Stimulated activated CD4-positive, alpha-beta T cell treated with anti-CD3 and anti-CD28 coated beads, Interleukin-12 subunit alpha, Interleukin-12 subunit beta, amount 100 ng/mL, for 24 hours (primary cell): Measurements from ENCODE around the gene MRPL34.
A peak's percentile ranks its signal among the peaks of the same experiment; 100 is the strongest.
"Not testable (repeated sequence)": the region's sequence is repeated elsewhere in the genome, so short reads cannot be mapped to it uniquely, and the experiment has no call there.

Source experiments
- DNase-seq, 2 experiments: peaks; one replicate each; pipeline ENCODE4 v3.0.0-alpha.2; 2020; ENCODE audit warnings: low read depth in 2 of 2

Gene MRPL34

DNA sequence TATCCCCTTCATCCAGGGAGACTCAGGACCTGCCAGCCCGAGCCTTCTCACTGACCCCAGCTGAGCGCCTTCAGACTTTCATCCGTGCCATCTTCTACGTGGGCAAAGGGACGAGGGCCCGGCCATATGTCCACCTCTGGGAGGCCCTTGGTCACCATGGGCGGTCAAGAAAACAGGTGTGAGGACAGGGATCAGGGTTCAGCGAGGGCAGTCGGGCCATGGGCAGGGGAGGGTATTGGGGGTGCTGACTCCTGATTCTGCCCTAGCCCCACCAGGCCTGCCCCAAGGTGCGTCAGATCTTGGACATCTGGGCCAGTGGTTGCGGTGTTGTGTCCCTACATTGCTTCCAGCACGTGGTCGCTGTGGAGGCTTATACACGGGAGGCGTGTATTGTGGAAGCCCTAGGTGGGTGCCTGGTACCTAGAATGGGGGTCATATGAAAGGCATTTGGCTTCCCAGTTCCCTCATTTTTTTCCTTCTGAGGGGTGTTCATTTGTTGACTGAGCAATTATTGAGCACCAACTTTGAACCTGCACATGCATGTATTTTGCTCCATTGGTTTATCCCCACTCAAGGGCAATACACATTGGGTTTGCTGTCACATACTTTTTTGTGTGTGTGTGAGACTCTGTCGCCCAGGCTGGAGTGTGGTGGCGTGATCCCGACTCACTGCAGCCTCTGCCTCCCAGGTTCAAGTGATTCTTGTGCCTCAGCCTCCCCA, 20.1 kb upstream of the MRPL34 start:
- DNase-seq = no peak

DNA sequence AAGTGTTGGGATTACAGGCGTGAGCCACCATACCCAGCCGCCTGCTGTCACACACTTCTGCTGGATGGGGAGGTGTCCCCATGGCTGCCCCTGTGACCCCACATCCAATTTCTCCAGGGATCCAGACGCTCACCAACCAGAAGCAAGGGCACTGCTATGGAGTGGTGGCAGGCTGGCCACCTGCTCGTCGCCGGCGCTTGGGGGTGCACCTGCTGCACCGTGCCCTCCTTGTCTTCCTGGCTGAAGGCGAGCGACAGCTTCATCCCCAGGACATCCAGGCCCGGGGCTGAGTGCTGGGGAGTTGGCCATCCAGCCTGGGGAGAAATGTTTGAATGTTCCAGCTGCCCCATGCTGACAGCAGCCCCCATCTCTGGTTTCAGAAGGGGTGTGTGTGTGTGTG, 19.4 kb upstream of the MRPL34 start:
- no peak for DNase-seq

DNA sequence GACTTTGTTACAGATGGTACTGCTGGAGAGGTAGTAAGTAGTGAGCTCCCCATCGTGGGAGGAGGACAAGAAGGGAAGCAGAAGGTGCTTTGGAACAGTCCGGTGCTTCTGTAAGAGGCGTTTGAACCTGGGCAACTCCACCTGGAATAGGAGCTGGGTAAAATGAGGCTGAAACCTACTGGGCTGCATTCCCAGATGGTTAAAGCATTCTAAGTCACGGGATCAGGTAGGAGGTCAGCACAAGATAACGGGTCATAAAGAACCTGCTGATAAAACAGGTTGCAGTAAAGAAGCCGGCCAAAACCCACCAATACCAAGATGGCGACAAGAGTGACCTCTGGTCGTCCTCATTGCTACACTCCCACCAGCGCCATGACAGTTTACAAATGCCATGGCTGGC, 18.9 kb upstream of the MRPL34 start:
- no peak for DNase-seq

DNA sequence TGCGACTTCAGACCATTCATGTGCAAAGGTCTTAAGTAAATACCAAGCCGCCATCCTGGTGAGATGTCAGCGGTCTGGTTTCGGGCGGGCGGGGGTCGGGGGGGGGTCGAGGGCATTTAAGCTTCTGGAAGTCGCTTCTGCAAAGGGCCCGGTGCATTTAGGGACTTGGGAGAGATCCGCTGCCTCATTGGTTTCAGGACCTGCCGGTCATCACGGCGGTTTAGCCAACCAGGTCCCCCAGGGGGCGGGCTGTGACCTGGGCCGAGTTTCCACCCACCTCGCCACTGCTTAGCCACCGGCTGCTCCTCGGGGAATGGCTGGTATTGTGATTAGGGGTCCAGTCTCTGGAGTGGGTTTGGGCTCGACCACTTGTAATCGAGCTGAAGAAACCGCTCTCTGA, 16.2 kb upstream of the MRPL34 start:
- DNase-seq = peak in 1 of 2 experiments; percentile 61

DNA sequence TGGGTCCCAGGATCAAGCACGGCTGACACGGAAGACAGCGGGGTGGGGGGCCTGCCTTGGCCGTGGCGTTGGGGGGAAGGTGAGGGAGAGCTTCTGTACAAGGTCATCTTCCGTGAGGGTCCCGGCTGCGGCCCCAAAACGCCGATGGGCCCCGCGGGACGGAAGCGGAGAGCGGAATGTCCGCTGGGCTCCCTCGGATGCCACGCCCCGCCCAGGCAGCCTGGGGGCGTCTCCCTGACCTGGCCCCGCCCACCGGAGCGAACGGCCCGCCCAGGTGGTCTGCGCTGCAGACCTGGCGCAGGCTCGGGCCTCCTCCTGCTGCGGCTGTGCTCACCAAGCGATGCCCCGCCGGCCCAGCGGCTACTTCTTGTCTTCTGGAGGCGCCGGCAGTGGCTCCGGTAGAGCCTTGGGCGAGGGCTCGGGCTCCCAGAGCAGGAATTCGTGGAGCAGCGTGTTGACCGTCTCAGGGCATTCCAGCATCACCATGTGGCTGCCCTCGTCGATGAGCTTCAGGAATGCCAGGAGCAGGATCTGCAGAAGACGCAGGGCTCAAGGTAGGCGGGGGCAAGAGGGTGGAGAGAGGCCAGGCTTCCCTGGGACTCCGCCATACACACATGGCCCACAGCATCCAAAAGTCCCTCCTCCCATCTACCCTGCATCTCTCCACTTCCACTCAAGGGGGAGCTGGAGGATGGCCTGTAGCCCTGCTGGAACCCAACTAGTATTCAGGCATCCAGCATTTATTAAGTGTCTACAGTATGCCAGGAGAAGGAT, 13.2 kb upstream of the MRPL34 start:
- peak; percentile 69 to 78 for DNase-seq

DNA sequence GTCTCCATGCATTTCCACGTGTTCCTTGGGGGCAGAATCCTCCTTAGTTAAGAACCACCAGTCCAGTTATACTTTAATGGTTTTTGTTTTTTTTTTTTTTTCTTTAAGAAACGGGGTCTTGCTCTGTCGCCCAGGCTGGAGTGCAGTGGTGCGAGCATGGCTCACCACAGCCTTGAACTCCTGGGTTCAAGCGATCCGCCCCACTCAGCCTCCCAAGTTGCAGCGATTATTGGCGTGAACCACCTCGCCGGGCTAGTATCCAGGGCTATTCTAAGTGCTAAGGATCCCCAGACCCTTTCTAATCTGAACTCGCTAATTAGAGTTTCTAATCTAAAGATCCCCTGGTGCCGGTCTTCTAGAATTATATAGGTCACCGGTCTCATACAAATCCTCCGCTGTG, 12.1 kb upstream of the MRPL34 start:
- no peak for DNase-seq

DNA sequence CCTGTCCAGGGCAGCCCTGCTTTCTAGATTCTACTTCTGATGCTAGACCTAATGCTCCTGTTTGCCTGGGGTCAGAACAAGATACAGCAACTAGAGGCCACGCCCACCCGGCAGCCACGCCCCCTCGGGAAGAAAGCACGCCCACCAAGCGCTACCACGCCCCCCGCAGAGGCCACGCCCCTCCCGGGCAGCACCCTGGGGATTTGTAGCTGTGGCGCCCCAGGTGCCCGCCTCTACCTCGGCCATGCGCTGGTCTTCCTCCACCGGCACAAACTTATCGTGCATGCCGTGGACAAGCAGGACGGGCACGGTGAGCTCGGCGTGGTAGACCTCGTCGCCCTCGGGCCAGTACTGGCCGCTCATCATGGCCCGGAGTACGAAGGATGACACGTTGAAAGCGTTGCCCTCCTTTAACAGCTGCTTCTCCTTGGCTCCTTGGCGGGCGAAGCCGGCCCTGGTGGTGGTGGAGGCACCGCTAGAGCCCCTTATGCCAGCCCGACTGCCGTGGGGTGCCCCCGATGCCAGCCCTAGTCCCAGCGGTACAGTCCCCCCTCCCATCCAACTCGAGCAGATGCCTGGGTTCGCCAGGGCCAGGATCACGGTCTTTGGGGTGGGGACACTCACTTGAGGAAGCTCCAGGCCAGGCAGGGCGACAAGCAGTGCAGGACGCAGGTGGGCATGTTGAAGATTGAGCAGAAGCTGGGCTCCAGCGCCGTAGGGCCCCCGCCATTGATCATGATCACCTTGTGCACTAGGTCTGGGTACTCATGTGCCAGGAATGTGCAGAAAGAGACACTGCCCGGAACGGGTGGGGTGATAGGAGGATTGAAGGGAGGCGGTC, 11.4 kb upstream of the MRPL34 start:
- peak in 1 of 2 experiments; percentile 61 for DNase-seq

DNA sequence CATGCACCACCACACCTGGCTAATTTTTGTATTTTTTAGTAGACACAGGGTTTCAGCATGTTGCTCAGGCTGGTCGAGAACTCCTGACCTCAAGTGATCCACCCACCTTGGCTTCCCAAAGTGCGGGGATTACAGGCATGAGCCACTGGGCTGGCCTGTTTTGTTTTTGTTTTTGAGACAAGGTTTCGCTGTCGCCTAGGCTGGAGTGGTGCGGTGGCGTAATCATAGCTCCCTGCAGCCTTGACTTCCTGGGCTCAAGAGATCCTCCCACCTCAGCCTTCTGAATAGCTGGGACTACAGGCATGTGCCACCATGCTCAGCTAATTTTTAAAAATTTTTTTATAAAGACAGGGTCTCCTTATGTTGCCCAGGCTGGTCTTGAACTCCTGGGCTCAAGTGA, 10.1 kb upstream of the MRPL34 start:
- not testable (repeated sequence) for DNase-seq

DNA sequence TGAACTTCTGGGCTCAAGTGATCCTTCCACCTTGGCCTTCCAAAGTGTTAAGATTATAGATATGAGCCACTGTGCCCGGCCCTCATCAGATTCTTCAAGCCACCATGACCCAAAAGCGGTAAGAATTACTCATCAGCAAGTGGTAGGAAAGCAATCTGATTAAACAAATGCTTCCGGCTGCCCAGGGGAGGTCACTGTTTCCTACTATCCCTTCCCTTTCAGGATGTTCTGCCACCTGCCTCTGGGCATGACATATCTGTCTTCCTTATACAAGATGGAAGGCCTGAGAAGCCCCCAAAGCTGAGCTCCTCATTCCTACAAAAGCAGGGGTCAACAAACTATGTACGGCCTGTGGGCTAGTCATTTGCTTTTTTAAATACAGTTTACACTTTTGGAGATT, 9.4 kb upstream of the MRPL34 start:
- DNase-seq = no peak

DNA sequence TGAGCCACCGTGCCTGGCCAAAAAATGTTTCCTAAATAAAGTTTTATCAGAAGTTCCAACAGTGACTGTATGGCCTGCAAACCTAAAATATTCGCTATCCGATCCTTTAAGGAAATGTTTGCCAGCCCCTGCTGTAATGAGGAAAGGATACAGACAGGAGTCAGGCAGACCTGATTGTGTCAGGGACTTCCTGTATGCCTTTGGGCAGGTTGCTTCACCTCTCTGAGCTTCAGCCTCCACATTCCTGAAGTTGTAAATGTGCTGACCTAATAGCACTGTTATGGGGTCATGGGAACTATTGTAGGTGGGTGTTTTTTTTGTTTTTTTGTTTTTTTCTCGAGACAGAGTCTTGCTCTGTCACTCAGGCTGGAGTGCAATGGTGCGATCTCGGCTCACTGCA, 8.7 kb upstream of the MRPL34 start:
- no peak for DNase-seq

DNA sequence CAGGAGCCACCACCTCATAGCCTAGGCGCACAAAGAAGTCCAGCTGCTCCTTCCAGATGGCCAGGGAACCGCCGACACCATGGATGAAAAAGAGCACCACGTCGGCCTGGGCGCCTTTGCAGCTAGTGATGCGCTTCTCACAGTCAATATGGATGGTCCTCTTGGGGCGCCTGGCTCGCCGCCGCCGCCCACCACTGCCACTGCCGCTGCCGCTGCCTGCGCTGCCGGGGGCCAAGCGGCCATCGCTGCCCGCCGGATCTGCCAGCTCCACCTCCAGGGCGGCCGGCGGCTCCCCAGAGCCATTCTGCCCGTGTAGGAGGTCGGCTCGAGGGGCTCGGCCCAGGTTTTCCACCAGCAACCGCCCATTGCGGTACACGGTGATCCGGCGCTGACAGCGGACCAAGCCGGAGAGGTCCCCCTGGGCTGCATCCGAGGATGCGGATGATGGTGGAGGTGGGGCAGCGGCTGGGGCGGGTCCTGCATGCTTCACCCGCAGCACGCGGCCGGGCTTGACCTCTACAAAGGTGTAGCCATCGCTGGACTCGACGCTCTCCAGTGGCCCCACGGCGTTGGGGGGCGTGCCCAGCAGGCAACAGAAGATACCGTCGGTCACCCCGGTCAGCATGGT, 4.6 kb upstream of the MRPL34 start:
- no peak for DNase-seq

DNA sequence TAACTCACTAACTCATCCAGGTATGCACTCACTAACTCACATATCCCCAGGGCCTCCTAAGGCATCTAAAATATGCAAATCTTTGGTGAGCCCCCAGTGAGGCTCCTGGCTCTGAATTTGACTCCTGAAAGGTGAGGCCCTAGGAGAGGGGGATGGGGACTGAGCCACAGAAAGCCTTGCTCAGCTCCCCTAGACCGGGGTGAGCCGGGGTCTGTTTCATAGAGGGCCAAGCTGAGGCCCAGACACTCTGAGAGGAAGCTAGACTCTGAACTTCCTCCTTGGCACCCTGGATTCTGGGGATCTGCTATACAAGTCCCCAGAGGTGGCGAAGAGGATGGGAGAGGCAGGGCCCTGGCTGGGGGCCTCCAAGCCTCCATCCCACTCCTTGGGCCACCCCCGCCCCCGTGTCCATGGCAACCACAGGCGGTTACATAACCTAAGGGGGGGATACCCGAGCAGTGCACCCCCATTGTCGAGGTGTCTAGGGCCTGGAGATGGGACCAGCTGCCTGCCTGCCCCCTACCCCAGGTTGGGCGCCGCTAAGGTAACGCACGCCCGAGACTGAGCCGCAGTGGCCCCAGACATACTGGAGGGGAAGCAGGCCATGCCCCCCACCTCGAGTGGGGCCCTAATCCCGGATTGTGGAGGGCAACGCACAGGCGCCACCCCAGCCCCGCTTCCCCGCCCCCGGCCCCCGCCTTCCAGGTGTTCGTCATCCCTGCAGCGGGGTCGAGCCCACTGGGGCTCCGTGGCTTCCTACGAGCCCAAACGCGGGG, 3.1 kb upstream of the MRPL34 start:
- DNase-seq = no peak

DNA sequence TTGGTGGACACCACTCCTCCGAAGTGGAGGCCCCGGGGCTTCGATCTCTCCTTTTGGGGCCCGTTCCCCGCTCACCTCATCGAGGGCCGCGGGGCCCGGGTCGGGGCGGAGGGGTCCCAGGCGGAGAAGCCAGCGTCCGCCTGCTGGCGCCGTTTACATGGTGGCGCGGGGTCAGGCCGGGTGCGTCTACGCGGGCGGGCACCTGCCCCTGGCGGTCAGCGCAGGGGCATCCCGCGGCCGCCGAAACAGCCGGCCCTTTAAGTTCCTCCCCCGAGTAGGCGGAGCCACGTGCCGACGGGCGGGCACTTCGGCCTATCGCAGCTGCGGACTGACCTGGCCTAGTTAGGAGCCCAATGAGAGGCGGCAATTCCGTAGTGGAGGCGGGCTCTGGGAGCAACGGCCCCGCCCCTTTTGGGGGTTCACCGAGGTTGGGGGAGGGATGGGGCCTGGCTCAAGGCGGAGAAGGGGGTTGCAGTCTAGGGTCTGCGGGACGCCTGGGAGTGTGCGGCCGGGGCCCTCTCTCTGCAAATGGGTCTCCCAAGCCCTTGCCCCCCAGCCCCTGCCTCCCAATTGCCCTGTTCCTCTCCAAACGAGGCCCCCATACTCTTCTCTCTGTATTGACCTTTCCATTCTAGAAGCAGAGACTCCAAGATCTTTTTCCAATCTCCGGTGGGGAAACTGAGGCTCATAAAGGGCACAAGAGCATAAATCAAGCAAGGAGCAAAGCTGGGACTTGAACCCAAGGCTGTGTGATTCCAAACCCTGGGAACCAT, 2.3 kb upstream of the MRPL34 start, which contains the start of gene ABHD8:
ABHD8 (minus strand) TSS at position 259 of the 773 bp plus-strand sequence. CDS start 1,809 bp downstream, outside the sequence.
- DNase-seq = peak; percentile 82 to 90

DNA sequence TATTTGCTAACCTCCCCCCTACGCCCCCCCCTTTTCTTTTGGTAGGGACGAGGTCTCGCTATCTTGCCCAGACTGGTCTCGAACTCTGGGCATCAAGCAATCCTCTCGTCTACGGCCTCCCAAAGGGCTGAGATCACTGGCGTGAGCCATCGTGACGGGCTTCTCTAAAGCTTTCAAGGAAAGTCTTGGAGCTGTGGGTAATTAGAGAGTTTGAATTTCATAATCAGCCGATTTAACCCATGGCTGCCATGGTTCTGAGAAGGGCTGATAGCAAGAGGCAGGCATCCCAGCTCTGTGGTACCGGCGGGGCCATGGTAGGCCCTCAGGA, 1.8 kb upstream of the MRPL34 start:
- no peak for DNase-seq

DNA sequence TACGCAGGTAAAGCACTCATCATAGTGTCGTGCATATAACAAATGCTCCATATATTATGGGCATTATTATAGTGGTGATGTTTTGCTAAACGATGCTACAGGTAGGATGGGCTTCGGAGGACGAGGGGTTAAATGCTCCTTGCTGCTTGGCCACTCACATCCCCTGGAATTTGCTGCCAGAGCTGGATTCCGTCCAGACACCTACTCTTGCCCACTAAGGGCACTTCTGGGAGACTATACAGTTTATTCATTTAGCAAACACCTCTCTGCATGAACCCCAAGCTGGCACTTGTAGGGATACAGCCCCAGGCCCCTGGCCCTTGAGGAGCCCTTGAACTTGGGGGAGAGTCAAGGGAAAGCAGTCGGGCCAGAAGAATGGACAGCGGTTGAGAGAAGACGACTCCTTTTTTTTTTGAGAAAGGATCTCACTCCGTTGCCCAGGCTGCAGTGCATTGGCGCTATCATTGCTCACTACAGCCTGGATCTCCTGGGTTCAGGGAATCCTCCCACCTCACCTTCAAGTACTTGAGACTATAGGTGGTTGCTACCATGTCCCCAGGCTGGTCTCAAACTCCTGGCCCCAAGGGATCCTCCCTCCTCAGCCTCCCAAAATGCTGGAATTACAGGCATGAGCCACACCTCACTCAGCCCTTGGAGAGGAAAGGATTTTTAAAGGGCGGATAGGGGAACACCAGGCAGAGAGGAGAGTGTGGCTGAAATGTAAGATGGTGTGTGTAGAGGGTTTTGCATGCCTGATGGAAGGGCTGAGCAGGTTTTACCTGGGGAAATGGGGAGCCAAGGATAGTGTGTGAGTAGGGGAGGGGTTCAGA, 1.1 kb upstream of the MRPL34 start:
- DNase-seq = no peak

DNA sequence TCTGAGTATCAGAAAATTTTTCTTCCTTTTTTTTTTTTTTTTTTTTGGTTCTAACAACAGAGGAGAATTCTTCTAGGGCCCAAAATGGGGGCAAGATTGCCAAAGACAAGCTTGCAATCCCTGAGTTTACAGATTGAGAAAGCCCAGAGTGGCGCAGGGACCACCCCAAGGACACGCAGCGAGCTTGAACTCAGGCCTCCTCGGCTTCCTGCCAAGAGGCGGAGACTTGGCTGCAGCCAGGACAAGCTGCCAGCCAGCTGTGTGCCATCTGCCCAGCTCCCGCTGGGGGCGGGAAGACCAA, 506 bp upstream of the MRPL34 start:
- DNase-seq = no peak

DNA sequence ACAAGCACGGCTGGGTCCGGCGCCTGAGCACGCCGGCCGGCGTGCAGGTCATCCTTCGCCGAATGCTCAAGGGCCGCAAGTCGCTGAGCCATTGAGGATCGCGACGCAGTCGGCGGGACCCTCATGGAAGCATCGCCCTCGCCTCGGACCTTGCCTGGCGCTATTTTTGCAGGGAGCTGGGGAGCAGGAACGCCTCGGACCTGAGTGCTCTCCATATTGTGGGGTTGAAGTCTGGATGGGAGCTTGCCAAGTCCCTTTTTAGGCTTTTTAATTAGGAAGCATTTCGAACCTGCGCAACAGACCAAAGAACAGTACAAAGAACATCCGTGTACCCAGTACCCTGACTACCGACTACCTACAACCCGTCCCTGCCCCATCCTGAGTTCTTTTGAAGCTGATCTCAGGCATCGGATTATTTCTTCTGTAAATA, 628 bp downstream of the MRPL34 start:
- no peak for DNase-seq

DNA sequence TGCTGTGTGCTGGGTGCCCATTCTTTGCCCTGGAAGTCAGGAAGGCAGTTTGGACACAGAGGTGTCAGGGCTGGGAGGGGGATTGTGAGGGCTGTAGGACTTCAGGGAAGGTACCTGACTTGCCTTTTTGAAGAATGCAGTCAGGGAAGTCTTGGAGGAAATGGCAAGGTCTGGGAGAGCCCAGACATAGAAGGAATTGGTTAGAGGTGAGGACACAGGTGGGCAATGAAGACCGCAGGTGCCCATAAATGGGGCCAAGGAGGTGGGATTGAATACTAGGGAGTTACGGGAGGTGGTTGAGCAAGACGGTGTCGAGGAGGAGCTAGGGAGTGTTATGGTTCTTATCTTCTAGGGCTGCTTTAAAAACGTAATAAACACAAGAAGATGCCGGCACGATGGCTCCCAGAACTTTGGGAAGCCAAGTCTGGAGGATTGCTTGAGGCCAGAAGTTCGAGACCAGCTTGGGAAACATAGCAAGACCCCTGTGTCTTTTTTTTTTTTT, 2.3 kb downstream of the MRPL34 start:
- no peak for DNase-seq

DNA sequence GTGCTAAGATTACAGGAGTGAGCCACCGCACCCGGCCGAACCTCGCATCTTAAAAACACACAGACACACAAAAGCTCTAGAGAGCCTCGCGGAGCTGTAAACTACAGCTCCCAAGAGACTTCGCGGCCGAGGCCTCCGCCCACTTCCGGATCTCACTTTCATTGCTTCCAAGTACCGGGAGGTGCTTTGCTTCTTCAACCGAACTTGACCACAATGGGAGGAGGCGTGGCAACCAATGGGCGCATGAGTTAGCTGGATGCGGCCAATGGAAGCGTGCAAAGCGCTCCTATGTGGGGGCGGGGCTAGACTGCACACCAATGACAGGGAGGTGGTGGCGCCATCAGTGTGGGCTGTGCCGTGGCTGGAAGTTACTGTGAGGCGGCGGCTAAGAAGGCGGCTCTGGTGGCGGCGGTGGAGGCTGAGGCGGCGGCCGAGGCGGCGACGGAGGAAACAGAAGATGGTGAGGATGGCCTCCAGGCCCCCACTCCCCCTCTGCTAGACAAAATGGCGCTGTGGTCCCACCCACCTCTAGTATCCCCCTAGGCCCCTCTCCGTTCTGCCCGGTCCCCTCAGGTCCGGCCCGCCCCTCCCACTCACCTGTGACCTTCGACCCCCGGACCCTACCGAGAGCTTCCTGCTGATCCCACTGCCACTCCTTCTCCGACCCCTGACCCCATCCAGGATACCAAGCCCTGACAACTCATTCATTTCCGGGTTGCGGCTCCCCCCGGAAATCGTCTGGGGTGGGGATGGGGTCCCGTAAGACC, 3.7 kb downstream of the MRPL34 start, which contains the start of gene DDA1:
DDA1 (plus strand) TSS at position 366 of the 767 bp plus-strand sequence; CDS start at position 458, 92 bp downstream.
- DNase-seq = peak; percentile 97 to 99
